HepG2 (cell line): ENCODE results near the gene IPCEF1. TPM values are rescaled to one million over a fixed set of nuclear protein-coding genes. Genes with fewer than 3 reads are reported as not detected.

ENCODE experiments used
- FOSL2 ChIP-seq: sonication (generic); formaldehyde crosslinking; IDR thresholded peaks from 2 replicates; pipeline ENCODE4 v1.4.0; 2020; ENCODE audit warnings: missing genetic modification reagents
- FOXA1 ChIP-seq, 2 experiments: fragments of 450-650 bp in 1 of 2; sonication (generic) in 1 of 2; formaldehyde crosslinking in 1 of 2; IDR thresholded peaks; 2 replicates each; pipeline versions ENCODE4 v1.4.0 to v1.6.1; 2016 to 2020; ENCODE audit warnings: missing genetic modification reagents in 1 of 2
- GTF2F1 ChIP-seq: fragments of 150-350 bp; IDR thresholded peaks from 2 replicates; pipeline ENCODE4 v1.6.1; 2014; ENCODE audit warnings: low read length
- KDM1A ChIP-seq: IDR thresholded peaks from 2 replicates; pipeline ENCODE4 v1.6.1; 2016; ENCODE audit warnings: missing compliant biosample characterization
- MED13 ChIP-seq: sonication (generic); formaldehyde crosslinking; IDR thresholded peaks from 2 replicates; pipeline ENCODE4 v1.5.0; 2020; ENCODE audit warnings: missing genetic modification reagents
- MIER2 ChIP-seq: IDR thresholded peaks from 2 replicates; pipeline ENCODE4 v1.6.1; 2016; ENCODE audit warnings: missing biosample characterization, missing genetic modification reagents
- SALL1 ChIP-seq: sonication (generic); formaldehyde crosslinking; IDR thresholded peaks from 2 replicates; pipeline ENCODE4 v1.8.0; 2022; ENCODE audit warnings: mild to moderate bottlenecking, missing genetic modification reagents
- TAF15 ChIP-seq: fragments of 200-400 bp; formaldehyde crosslinking; IDR thresholded peaks from one replicate; pipeline ENCODE4 v1.6.1; 2018; ENCODE audit warnings: mild to moderate bottlenecking, low read depth, low read length; ENCODE audit not compliant: poor library complexity, severe bottlenecking
- ZBTB7A ChIP-seq: sonication (generic); formaldehyde crosslinking; IDR thresholded peaks from 2 replicates; pipeline ENCODE4 v1.8.0; 2022; ENCODE audit warnings: mild to moderate bottlenecking, missing genetic modification reagents
- ZMYM3 ChIP-seq: sonication (generic); formaldehyde crosslinking; IDR thresholded peaks from 2 replicates; pipeline ENCODE4 v1.5.1; 2020; ENCODE audit warnings: mild to moderate bottlenecking, missing genetic modification reagents
- ZNF121 ChIP-seq: sonication (generic); formaldehyde crosslinking; IDR thresholded peaks from 2 replicates; pipeline ENCODE4 v1.5.0; 2020; ENCODE audit warnings: mild to moderate bottlenecking, missing genetic modification reagents
- ZNF451 ChIP-seq: sonication (generic); formaldehyde crosslinking; IDR thresholded peaks from 2 replicates; pipeline ENCODE4 v1.5.0; 2020; ENCODE audit warnings: mild to moderate bottlenecking, missing genetic modification reagents
- ZNF496 ChIP-seq: sonication (generic); formaldehyde crosslinking; IDR thresholded peaks from 2 replicates; pipeline ENCODE4 v1.8.1; 2023; ENCODE audit warnings: mild to moderate bottlenecking, moderate library complexity, missing genetic modification reagents; ENCODE audit not compliant: insufficient replicate concordance
- polyA plus RNA-seq, 8 experiments: library from polyadenylated mRNA; depleted of rRNA in 3 of 8; stranded (reverse) in 7 of 8; unstranded in 1 of 8; fragments of >200 nt; fragmentation: Illumina TruSeq in 4 of 8; extraction: Trizol in 4 of 8; gene quantifications; 2 replicates each; pipeline versions ENCODE4 v1.2.1 to v1.2.3, GENCODE V29; 2011 to 2016; ENCODE audit warnings: low read depth in 4 of 8, missing spikeins in 1 of 8, mixed read lengths in 1 of 8; ENCODE audit not compliant: insufficient read depth in 1 of 8
- total RNA-seq, 5 experiments: library from RNA; depleted of rRNA; stranded (reverse); fragments of >200 nt; fragmentation: Illumina TruSeq; extraction: Trizol; gene quantifications; 2 replicates each; pipeline ENCODE4 v1.2.3, GENCODE V29; 2016; ENCODE audit warnings: low read depth in 1 of 5
- TF ChIP-seq, protein P1 (sequence below): conservative IDR thresholded peaks from 2 replicates; pipeline ENCODE4 v1.6.1; 2018; ENCODE audit warnings: missing genetic modification reagents
- TF ChIP-seq, protein P2 (sequence below): sonication (generic); formaldehyde crosslinking; IDR thresholded peaks from 2 replicates; pipeline ENCODE4 v1.4.0; 2020; ENCODE audit warnings: missing genetic modification reagents, borderline replicate concordance
- TF ChIP-seq, protein P3 (sequence below): sonication (generic); formaldehyde crosslinking; IDR thresholded peaks from 2 replicates; pipeline ENCODE4 v1.4.0; 2020; ENCODE audit warnings: missing genetic modification reagents, borderline replicate concordance
- TF ChIP-seq, protein P4 (sequence below): sonication (generic); formaldehyde crosslinking; IDR thresholded peaks from 2 replicates; pipeline ENCODE4 v1.4.0; 2020; ENCODE audit warnings: missing genetic modification reagents
- TF ChIP-seq, protein P5 (sequence below): sonication (generic); formaldehyde crosslinking; IDR thresholded peaks from 2 replicates; pipeline ENCODE4 v1.9.0; 2022; ENCODE audit warnings: low read depth, missing genetic modification reagents

The IPCEF1 gene
- total and polyA plus RNA-seq, 2 of the 13 experiments (the other 11 are each of a cell fraction or from before 2014, with no cell fraction given) = 0.03 TPM; not detected in 1

DNA sequence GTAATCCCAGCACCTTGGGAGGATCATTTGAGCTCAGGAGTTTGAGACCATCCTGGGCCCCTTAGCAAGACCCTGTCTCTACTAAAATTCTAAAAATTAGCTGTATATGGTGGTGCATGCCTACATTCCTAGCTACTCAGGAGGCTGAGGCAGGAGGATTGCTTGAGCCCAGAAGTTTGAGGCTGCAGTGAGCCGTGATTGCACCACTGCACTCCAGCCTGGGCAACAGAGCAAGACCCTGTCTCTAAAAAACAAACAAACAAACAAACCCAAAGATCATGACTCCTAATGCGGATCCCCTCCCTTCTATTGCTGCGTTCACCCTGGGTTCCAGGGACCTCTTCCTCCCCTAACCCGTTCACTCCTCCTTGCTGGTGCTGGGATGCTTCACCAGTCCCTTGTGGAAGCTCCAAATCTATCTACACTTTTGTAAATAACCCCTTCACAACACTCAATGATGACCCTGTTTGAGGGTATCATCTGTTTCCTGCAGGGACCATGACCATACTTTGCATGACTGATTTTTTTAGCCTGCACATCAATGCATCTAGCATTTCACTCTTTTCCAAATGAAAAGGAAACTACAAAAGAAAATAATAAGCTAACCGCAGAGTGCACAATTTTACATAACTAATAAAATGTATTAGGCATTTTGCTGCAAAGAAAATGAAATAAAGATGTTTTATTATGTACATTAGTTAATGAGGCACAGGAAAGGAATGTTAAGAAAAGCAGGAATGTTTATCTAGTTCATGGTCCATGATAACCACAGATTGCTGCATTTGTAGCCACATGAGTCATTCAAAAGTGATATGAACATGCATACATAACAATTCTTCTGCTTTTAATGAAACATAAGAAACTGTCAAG is 30.5 kb upstream of the IPCEF1 start (continued):
- no peak for TF ChIP-seq ZNF496 (CRISPR knock-in tag)
- TF ChIP-seq, protein P1, sequence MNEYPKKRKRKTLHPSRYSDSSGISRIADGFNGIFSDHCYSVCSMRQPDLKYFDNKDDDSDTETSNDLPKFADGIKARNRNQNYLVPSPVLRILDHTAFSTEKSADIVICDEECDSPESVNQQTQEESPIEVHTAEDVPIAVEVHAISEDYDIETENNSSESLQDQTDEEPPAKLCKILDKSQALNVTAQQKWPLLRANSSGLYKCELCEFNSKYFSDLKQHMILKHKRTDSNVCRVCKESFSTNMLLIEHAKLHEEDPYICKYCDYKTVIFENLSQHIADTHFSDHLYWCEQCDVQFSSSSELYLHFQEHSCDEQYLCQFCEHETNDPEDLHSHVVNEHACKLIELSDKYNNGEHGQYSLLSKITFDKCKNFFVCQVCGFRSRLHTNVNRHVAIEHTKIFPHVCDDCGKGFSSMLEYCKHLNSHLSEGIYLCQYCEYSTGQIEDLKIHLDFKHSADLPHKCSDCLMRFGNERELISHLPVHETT = no peak
- TF ChIP-seq MIER2 (CRISPR knock-in tag) = no peak
- no peak for TF ChIP-seq ZNF451 (CRISPR knock-in tag)
- TF ChIP-seq, protein P2, sequence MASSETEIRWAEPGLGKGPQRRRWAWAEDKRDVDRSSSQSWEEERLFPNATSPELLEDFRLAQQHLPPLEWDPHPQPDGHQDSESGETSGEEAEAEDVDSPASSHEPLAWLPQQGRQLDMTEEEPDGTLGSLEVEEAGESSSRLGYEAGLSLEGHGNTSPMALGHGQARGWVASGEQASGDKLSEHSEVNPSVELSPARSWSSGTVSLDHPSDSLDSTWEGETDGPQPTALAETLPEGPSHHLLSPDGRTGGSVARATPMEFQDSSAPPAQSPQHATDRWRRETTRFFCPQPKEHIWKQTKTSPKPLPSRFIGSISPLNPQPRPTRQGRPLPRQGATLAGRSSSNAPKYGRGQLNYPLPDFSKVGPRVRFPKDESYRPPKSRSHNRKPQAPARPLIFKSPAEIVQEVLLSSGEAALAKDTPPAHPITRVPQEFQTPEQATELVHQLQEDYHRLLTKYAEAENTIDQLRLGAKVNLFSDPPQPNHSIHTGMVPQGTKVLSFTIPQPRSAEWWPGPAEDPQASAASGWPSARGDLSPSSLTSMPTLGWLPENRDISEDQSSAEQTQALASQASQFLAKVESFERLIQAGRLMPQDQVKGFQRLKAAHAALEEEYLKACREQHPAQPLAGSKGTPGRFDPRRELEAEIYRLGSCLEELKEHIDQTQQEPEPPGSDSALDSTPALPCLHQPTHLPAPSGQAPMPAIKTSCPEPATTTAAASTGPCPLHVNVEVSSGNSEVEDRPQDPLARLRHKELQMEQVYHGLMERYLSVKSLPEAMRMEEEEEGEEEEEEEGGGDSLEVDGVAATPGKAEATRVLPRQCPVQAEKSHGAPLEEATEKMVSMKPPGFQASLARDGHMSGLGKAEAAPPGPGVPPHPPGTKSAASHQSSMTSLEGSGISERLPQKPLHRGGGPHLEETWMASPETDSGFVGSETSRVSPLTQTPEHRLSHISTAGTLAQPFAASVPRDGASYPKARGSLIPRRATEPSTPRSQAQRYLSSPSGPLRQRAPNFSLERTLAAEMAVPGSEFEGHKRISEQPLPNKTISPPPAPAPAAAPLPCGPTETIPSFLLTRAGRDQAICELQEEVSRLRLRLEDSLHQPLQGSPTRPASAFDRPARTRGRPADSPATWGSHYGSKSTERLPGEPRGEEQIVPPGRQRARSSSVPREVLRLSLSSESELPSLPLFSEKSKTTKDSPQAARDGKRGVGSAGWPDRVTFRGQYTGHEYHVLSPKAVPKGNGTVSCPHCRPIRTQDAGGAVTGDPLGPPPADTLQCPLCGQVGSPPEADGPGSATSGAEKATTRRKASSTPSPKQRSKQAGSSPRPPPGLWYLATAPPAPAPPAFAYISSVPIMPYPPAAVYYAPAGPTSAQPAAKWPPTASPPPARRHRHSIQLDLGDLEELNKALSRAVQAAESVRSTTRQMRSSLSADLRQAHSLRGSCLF = no peak
- TF ChIP-seq, protein P3, sequence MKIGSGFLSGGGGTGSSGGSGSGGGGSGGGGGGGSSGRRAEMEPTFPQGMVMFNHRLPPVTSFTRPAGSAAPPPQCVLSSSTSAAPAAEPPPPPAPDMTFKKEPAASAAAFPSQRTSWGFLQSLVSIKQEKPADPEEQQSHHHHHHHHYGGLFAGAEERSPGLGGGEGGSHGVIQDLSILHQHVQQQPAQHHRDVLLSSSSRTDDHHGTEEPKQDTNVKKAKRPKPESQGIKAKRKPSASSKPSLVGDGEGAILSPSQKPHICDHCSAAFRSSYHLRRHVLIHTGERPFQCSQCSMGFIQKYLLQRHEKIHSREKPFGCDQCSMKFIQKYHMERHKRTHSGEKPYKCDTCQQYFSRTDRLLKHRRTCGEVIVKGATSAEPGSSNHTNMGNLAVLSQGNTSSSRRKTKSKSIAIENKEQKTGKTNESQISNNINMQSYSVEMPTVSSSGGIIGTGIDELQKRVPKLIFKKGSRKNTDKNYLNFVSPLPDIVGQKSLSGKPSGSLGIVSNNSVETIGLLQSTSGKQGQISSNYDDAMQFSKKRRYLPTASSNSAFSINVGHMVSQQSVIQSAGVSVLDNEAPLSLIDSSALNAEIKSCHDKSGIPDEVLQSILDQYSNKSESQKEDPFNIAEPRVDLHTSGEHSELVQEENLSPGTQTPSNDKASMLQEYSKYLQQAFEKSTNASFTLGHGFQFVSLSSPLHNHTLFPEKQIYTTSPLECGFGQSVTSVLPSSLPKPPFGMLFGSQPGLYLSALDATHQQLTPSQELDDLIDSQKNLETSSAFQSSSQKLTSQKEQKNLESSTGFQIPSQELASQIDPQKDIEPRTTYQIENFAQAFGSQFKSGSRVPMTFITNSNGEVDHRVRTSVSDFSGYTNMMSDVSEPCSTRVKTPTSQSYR (CRISPR knock-in tag) = no peak
- peak; percentile 94 for TF ChIP-seq ZNF121 (CRISPR knock-in tag)
- TF ChIP-seq, protein P4, sequence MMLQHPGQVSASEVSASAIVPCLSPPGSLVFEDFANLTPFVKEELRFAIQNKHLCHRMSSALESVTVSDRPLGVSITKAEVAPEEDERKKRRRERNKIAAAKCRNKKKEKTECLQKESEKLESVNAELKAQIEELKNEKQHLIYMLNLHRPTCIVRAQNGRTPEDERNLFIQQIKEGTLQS (CRISPR knock-in tag) = no peak
- no peak for TF ChIP-seq TAF15
- TF ChIP-seq KDM1A (CRISPR knock-in tag) = peak; percentile 68; the same call in 1 of the 2 replicates
- no peak for TF ChIP-seq MED13 (CRISPR knock-in tag)
- peak; percentile 38 for TF ChIP-seq FOSL2 (CRISPR knock-in tag)
- no peak for TF ChIP-seq GTF2F1
- no peak for TF ChIP-seq FOXA1 (IDR thresholded peaks at IDR 0.05)
- TF ChIP-seq FOXA1 (CRISPR knock-in tag; IDR thresholded peaks at IDR 0.05) = 0 out of 2 replicates have a peak, but pooled peaks have one; percentile 25
- TF ChIP-seq ZBTB7A (CRISPR knock-in tag) = no peak
- 0 out of 2 replicates have a peak, but pooled peaks have one; percentile 36 for TF ChIP-seq SALL1 (CRISPR knock-in tag)
- TF ChIP-seq, protein P5, sequence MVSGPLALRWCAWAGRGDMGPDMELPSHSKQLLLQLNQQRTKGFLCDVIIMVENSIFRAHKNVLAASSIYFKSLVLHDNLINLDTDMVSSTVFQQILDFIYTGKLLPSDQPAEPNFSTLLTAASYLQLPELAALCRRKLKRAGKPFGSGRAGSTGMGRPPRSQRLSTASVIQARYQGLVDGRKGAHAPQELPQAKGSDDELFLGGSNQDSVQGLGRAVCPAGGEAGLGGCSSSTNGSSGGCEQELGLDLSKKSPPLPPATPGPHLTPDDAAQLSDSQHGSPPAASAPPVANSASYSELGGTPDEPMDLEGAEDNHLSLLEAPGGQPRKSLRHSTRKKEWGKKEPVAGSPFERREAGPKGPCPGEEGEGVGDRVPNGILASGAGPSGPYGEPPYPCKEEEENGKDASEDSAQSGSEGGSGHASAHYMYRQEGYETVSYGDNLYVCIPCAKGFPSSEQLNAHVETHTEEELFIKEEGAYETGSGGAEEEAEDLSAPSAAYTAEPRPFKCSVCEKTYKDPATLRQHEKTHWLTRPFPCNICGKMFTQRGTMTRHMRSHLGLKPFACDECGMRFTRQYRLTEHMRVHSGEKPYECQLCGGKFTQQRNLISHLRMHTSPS (CRISPR knock-in tag) = no peak
- TF ChIP-seq ZMYM3 = peak; percentile 54
